Measurements from ENCODE around the gene MDM4.

Gene MDM4

DNA sequence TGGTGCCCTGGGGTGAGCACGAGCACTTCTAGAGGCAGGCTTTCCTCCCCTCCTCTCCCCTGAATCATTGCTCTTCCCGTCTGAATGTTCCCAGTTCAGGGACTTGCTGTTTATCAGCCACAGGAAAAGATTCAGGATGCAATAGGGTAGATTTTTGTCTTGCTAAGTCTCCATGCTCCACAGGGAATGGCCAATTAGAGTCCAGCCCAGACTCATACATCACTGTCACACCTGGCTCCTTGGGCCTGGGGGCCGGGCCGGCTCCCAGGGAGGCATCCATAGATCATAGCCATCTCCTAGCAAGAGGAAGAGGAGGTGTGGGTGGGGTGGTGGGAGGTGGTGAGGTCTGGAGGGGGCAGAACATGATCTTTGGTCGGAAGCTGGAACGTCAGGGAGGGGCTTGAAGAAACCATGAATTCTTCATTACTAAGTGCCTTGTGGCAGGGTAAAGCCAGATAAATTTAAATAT is 85.9 kb downstream of the MDM4 start:
- TF ChIP-seq, protein P1, sequence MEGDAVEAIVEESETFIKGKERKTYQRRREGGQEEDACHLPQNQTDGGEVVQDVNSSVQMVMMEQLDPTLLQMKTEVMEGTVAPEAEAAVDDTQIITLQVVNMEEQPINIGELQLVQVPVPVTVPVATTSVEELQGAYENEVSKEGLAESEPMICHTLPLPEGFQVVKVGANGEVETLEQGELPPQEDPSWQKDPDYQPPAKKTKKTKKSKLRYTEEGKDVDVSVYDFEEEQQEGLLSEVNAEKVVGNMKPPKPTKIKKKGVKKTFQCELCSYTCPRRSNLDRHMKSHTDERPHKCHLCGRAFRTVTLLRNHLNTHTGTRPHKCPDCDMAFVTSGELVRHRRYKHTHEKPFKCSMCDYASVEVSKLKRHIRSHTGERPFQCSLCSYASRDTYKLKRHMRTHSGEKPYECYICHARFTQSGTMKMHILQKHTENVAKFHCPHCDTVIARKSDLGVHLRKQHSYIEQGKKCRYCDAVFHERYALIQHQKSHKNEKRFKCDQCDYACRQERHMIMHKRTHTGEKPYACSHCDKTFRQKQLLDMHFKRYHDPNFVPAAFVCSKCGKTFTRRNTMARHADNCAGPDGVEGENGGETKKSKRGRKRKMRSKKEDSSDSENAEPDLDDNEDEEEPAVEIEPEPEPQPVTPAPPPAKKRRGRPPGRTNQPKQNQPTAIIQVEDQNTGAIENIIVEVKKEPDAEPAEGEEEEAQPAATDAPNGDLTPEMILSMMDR (IDR thresholded peaks at IDR 0.05; ENCODE audit: low read depth, low read length), result no peak
- no peak overlapping the region for H3K4me3 ChIP-seq (ENCODE audit: low read depth, low read length)

DNA sequence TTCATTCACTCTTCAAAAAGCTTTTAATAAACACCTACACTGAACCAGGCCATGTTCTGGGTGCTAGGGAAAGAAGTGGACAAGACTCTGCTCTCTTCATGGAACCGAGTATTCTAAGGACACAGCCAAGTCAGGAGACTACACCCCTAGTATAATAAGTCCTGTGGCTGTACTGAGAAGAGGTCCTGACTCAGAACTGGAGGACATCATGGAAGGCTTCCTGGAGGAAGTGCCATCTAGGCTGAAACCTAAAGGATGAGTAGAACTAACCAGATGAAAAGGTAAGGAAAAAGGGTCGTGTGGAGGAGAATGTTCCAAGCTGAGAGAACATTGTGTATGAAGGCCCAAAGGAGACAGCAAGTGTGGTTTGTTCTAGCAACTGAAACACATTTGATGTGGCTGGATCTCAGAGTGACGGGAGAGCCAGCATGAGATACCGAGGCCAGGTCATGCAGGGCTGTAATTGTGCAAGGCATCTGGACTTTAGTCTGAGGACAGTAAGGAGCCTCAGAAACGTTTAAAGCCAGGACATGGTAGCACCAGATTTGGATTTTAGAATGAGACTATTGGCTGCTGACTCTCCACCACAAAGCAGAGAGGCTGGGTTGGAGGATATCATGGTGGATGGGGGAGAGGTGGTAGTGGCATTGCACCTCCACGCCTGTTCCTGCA is 86.8 kb downstream of the MDM4 start:
- no peak overlapping the region for H3K4me3 ChIP-seq (ENCODE audit: low read depth, low read length)
- TF ChIP-seq, protein P1 (IDR thresholded peaks at IDR 0.05; ENCODE audit: low read depth, low read length), result no peak

DNA sequence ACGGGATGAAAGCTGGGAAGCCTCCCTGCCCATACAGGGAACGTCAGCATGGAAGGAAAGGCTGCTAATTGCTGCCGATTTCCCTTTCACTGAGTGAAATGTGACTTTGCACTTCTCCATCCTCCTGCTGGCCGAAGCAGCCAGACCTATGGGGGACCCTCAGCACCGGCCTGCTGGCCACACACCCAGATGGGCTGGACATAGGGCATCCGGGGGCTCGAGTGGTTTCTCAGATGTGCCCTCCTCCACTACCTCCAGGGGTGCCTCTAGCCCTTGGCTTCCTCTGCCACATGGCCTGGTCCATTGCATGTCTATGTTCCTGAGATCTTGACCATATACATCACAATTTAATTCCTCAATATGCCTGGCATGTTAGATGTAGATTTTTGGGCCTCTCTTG is 89.6 kb downstream of the MDM4 start:
- TF ChIP-seq, protein P1 (IDR thresholded peaks at IDR 0.05; ENCODE audit: low read depth, low read length), result no peak
- H3K4me3 ChIP-seq (ENCODE audit: low read depth, low read length), result no peak overlapping the region
